Prostate gland (tissue), 2 donors: ENCODE measurements around the gene THPO. TPM values are rescaled to one million over a fixed set of nuclear protein-coding genes. Genes with fewer than 3 reads are reported as not detected.

Source experiments
- DNase-seq: peaks from one replicate; pipeline ENCODE4 v3.0.0-alpha.2; 2019; ENCODE audit warnings: low spot score
- H3K27ac ChIP-seq, 2 donors: fragments of 200-600 bp; sonication (generic); 2 replicates each; pipeline ENCODE4 v1.5.1; 2017 to 2019
- H3K27me3 ChIP-seq: fragments of 200-600 bp; sonication (generic); replicated peaks from 2 replicates; pipeline ENCODE4 v1.5.1; 2019; ENCODE audit not compliant: insufficient read depth
- H3K36me3 ChIP-seq, 2 donors: fragments of 200-600 bp; sonication (generic); 1 replicate in 1 of 2; 2 replicates in 1 of 2; pipeline versions ENCODE4 v1.5.1 to v1.8.1; 2017 to 2019
- H3K4me1 ChIP-seq: fragments of 200-600 bp; sonication (generic); replicated peaks from 2 replicates; pipeline ENCODE4 v1.5.1; 2019
- H3K4me3 ChIP-seq, 2 donors: fragments of 200-600 bp; sonication (generic); 2 replicates each; pipeline ENCODE4 v1.5.1; 2017 to 2019
- H3K9me3 ChIP-seq: fragments of 200-600 bp; sonication (generic); 2 replicates; pipeline ENCODE4 v1.5.1; 2017
- POLR2A ChIP-seq: fragments of 450-650 bp; IDR thresholded peaks from one replicate; pipeline ENCODE4 v1.6.1; 2016; ENCODE audit warnings: antibody characterized with exemption, mild to moderate bottlenecking
- POLR2AphosphoS5 ChIP-seq: sonication (generic); formaldehyde crosslinking; IDR thresholded peaks from one replicate; pipeline ENCODE4 v1.6.1; 2017; ENCODE audit warnings: antibody characterized with exemption
- WGBS: methylation state at CpG from one replicate; pipeline ENCODE4 v1.1.5; 2018; 5-methylcytosine and 5-hydroxymethylcytosine counted together
- intact Hi-C: fragments of 100-400 bp; cut with DNase I; formaldehyde crosslinking; loops from one replicate; pipeline ENCODE4 v1.14.2; 2022
- total RNA-seq, 2 donors: library from RNA; depleted of rRNA; stranded (reverse); fragments of >200 nt; gene quantifications; one replicate each; pipeline ENCODE4 v1.1.0, GENCODE V29; 2016
- TF ChIP-seq, protein P1 (sequence below), 4 experiments: fragments of 200-600 bp in 2 of 4; fragments of 450-650 bp in 2 of 4; sonication (generic) in 2 of 4; IDR thresholded peaks; 1 replicate in 3 of 4; 2 replicates in 1 of 4; pipeline ENCODE4 v1.5.1; 2016 to 2019; ENCODE audit warnings: antibody characterized with exemption in 4 of 4, mild to moderate bottlenecking in 2 of 4, moderate library complexity in 2 of 4

Gene THPO
- total RNA-seq, 2 donors from 2014 or later, result not detected

DNA sequence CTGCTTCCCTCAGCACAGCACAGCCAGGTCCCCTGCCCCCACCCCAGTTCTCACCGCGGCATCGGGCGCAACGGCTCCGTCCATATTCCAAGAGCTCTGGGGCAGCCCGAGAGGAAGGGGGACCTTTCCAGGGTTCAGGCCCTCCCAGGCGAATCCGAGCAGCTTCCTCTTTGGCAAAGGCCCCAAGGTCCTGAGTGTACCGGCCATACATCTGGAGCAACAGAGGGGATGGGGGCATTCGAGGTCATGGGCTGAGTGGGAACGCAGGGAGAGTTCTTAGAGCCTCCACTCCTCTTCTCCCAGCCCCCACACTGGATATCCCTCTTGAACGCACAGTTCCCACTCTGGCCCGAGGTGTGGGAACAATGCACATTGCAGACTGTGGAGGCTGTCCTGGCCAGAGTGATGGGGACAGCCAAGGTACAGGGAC is 19.1 kb downstream of the THPO start:
- peaks cover under 1% of the 10 kb centered on the region for H3K4me1 ChIP-seq
- H3K27ac ChIP-seq, result no peak overlapping the region
- WGBS, result 62% methylated on average over 14 of the region's 14 CpGs
- no peaks in the 10 kb centered on the region for H3K27me3 ChIP-seq
- peaks cover 0 to 6% of the 10 kb centered on the region in 2 donors for H3K36me3 ChIP-seq
- no peak overlapping the region for H3K4me3 ChIP-seq
- no peak for TF ChIP-seq POLR2A
- TF ChIP-seq POLR2AphosphoS5, result no peak
- DNase-seq, result no peak
- no peaks in the 10 kb centered on the region for H3K9me3 ChIP-seq
- intact Hi-C loops, result no loop called here

DNA sequence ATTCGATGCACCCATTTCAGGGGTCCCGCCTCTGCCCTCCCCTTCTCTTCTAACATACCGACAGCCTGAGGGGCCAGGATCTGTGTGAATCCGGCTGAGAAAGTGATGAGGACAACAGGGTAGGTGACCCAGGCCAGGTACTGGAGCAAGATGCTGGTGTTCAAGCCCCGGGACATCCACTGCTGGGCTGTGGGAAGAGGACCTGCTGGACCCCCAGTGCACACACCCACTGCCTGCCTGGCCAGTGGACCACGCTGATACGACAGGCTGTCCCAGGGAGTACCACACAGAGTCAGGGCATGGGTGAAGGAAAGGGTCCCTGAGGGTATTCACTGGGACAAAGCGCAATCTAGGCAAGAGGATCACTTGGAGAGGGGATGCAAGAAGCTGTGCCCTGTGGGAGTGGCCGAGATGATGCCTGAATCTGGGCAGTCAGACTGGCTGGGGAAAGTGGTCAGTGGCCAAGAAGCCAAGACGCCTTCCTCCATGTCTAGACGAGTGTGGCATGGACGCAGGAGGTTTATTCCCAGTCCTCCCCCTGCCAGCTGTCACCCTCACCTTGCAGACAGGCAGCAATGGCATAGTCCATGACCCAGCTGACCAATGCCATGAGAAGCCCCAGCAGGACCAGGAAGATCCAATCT is 19.8 kb downstream of the THPO start:
- Histone ChIP-seq H3K36me3 (peaks cover 0 to 6% of the 10 kb centered on the region in 2 donors), H3K4me1 (no peaks in the 10 kb centered on the region), H3K27me3 (no peaks in the 10 kb centered on the region), H3K27ac (no peak overlapping the region), H3K4me3 (no peak overlapping the region), H3K9me3 (no peaks in the 10 kb centered on the region)
- DNase-seq, result no peak
- no peak for TF ChIP-seq POLR2AphosphoS5
- no peak for TF ChIP-seq POLR2A
- TF ChIP-seq, protein P1, sequence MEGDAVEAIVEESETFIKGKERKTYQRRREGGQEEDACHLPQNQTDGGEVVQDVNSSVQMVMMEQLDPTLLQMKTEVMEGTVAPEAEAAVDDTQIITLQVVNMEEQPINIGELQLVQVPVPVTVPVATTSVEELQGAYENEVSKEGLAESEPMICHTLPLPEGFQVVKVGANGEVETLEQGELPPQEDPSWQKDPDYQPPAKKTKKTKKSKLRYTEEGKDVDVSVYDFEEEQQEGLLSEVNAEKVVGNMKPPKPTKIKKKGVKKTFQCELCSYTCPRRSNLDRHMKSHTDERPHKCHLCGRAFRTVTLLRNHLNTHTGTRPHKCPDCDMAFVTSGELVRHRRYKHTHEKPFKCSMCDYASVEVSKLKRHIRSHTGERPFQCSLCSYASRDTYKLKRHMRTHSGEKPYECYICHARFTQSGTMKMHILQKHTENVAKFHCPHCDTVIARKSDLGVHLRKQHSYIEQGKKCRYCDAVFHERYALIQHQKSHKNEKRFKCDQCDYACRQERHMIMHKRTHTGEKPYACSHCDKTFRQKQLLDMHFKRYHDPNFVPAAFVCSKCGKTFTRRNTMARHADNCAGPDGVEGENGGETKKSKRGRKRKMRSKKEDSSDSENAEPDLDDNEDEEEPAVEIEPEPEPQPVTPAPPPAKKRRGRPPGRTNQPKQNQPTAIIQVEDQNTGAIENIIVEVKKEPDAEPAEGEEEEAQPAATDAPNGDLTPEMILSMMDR (IDR thresholded peaks at IDR 0.05), result no peak
- intact Hi-C loops, result no loop called here
- WGBS, result 93% methylated on average over 12 of the region's 12 CpGs

DNA sequence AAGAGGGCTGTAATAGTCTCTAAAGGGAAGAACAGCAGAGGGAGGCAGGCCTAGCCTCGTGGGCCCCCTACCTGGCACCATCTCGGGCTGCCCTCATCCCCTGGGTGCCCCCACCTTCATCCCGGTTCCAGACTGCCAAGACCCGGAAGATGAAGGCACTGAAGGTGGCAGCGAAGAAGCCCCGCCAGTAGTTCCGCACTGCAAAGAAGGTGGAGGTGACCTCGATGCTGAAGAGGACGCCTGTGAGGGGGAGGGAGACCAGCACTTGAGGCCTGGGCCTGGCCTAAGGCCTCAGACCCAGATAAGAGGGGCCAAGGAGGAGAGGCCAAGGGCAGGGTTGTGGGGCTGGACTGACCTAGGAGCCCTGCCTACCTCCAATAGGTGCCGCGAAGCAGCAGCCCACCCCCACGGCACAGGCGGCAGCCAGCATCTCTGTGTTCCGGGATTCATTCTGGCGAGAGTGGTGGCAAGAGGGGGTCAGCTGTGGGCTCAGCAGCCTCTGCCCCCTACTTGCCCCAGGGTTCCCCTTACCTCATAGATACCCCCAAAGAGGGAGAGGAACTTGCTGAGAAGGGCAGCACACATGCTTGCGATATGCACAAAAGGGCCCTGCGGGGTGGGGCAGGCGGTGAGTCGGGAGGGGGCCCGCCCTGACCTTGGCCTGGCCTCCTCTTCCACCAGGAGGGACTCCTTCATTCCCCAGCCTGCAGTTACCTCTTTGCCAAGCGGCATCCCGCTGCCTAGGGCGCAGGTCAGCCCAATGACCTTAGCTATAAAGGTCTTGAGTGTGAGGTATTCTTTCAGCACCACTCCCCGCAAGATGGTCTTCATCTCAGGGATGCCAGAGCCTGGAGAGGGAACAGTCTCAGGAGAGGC is 20.5 kb downstream of the THPO start:
- intact Hi-C loops, result no loop called here
- H3K36me3 ChIP-seq, result peaks cover 0 to 6% of the 10 kb centered on the region in 2 donors
- H3K9me3 ChIP-seq, result no peaks in the 10 kb centered on the region
- no peak for DNase-seq
- no peak overlapping the region for H3K27ac ChIP-seq
- 92% methylated on average over 24 of the region's 24 CpGs for WGBS
- no peaks in the 10 kb centered on the region for H3K4me1 ChIP-seq
- TF ChIP-seq POLR2AphosphoS5, result no peak
- TF ChIP-seq POLR2A, result no peak
- TF ChIP-seq, protein P1 (IDR thresholded peaks at IDR 0.05), result no peak
- H3K4me3 ChIP-seq, result no peak overlapping the region
- H3K27me3 ChIP-seq, result no peaks in the 10 kb centered on the region

DNA sequence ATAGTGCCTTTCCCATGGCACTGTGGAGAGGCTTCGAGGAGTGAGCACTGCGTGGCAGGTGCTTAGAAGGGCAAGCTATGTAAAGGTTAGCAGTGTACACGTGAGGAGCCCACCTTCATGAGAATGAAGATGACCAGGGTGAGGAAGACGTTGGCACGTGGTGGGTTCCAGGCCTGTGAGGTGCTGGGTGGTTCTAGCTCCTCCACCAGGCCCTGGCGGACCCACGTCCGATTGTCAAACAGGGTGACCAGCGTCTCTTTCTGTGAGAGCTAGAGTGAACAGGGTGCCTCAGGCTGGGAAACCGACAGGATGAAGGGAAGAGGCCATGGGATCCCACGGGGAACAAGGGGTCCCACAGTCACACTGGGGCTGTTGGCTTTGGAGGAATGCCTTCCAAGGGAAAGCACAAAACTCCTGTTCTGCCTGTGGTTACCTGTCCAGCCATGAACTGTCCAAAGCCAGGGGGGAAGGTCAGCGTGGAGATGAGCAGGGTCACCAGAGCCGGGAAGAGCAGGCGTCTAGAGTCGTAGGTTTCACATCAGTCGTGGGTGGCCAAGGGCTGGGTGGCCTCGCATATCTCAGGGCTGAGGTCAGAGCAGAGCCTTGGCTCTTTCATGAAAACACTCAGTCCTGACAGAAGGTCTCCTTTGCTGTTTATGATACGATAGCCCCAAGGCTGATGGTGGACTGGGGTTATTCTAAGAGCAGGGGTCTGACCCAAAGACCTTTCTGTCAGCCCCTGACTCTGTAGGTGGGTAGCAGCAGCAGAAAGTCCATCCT is 22.6 kb downstream of the THPO start:
- H3K4me3 ChIP-seq, result no peak overlapping the region
- no peaks in the 10 kb centered on the region for H3K4me1 ChIP-seq
- no peak for DNase-seq
- no peaks in the 10 kb centered on the region for H3K9me3 ChIP-seq
- H3K27ac ChIP-seq, result no peak overlapping the region
- peaks cover 0 to 6% of the 10 kb centered on the region in 2 donors for H3K36me3 ChIP-seq
- TF ChIP-seq, protein P1 (IDR thresholded peaks at IDR 0.05), result no peak
- TF ChIP-seq POLR2AphosphoS5 (no peak), POLR2A (no peak)
- intact Hi-C loops, result no loop called here
- 82% methylated on average over 18 of the region's 18 CpGs for WGBS
- H3K27me3 ChIP-seq, result no peaks in the 10 kb centered on the region

DNA sequence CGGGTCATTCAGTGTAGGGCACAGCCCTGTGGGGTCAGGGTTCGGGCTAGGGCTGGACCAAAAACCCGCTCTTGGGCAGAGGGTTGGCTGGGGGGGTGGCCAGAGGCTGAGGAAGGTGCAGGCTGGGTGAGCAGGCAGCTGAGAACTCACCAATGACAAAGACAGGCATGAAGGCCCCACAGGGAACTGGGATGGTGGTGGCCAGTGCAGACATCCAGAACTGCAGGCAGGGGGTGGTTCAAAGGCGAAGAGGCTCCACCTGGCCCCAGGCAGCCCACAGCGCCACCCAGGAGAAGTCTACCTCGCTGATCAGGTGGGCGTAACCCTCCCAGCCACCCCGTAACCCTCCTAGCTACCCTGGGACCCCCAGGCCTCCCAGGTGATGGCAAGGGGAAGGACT is 23.3 kb downstream of the THPO start:
- no peak overlapping the region for H3K4me3 ChIP-seq
- TF ChIP-seq POLR2A, result no peak
- TF ChIP-seq POLR2AphosphoS5, result no peak
- TF ChIP-seq, protein P1 (IDR thresholded peaks at IDR 0.05), result no peak
- no peaks in the 10 kb centered on the region for H3K27me3 ChIP-seq
- peaks cover 0 to 6% of the 10 kb centered on the region in 2 donors for H3K36me3 ChIP-seq
- intact Hi-C loops, result no loop called here
- no peaks in the 10 kb centered on the region for H3K4me1 ChIP-seq
- no peak for DNase-seq
- H3K9me3 ChIP-seq, result no peaks in the 10 kb centered on the region
- WGBS, result 83% methylated on average over 8 of the region's 8 CpGs
- H3K27ac ChIP-seq, result no peak overlapping the region
